ENCODE measurements around the gene FGF1.

FGF1 gene

GRCh38 chr5:142644640-142645361 is 41.1 kb downstream of the FGF1 start:
- no peak for DNase-seq (ENCODE audit: low spot score)

- no peak for DNase-seq (ENCODE audit: low spot score)
Observed at GRCh38 chr5:142644127-142644526, 41.8 kb downstream of the FGF1 start.

- no peak for DNase-seq (ENCODE audit: low spot score)
Observed at GRCh38 chr5:142643634-142644033, 42.3 kb downstream of the FGF1 start.

- no peak for DNase-seq (ENCODE audit: low spot score)
Observed at GRCh38 chr5:142642427-142642826, 43.5 kb downstream of the FGF1 start.

- DNase-seq (ENCODE audit: low spot score): no peak
Observed at GRCh38 chr5:142641711-142642110, 44.2 kb downstream of the FGF1 start.

GRCh38 chr5:142640316-142641005 is 45.4 kb downstream of the FGF1 start:
- no peak for DNase-seq (ENCODE audit: low spot score)

GRCh38 chr5:142639455-142639854 is 46.4 kb downstream of the FGF1 start:
- DNase-seq (ENCODE audit: low spot score): no peak

- DNase-seq (ENCODE audit: low spot score): no peak
Observed at GRCh38 chr5:142637871-142638270, 48.0 kb downstream of the FGF1 start.

- DNase-seq (ENCODE audit: low spot score): no peak
Observed at GRCh38 chr5:142636698-142637324, 49.1 kb downstream of the FGF1 start.

- peak; percentile 18 for DNase-seq (ENCODE audit: low spot score)
Observed at GRCh38 chr5:142636093-142636492, 49.8 kb downstream of the FGF1 start.

GRCh38 chr5:142634216-142635011 is 51.5 kb downstream of the FGF1 start:
- DNase-seq (ENCODE audit: low spot score): no peak

- DNase-seq (ENCODE audit: low spot score): no peak
Observed at GRCh38 chr5:142630927-142631539, 54.9 kb downstream of the FGF1 start.

- DNase-seq (ENCODE audit: low spot score): no peak
Observed at GRCh38 chr5:142627383-142628217, 58.3 kb downstream of the FGF1 start.

- DNase-seq (ENCODE audit: low spot score): no peak
Observed at GRCh38 chr5:142626786-142627185, 59.1 kb downstream of the FGF1 start.

- DNase-seq (ENCODE audit: low spot score): no peak
Observed at GRCh38 chr5:142626099-142626498, 59.8 kb downstream of the FGF1 start.

- DNase-seq (ENCODE audit: low spot score): no peak
Observed at GRCh38 chr5:142621227-142621626, 64.7 kb downstream of the FGF1 start.

GRCh38 chr5:142619815-142620214 is 66.1 kb downstream of the FGF1 start:
- no peak for DNase-seq (ENCODE audit: low spot score)

GRCh38 chr5:142618130-142618523 is 67.8 kb downstream of the FGF1 start:
- no peak for DNase-seq (ENCODE audit: low spot score)

GRCh38 chr5:142617416-142618129 is 68.3 kb downstream of the FGF1 start:
- no peak for DNase-seq (ENCODE audit: low spot score)

- no peak for DNase-seq (ENCODE audit: low spot score)
Observed at GRCh38 chr5:142615948-142616347, 69.9 kb downstream of the FGF1 start.

Measured in SK-N-DZ (cell line).